DND-41 (cell line): ENCODE data around the gene SLC39A10.

Source experiments
- ATAC-seq: fragments of 200-7000 bp; cut with Tn5 transposase; 3 replicates; pipeline ENCODE4 v1.9.1; 2021; ENCODE audit warnings: low read depth; ENCODE audit not compliant: insufficient read depth
- DNase-seq: peaks from one replicate; pipeline ENCODE4 v3.0.0-alpha.2; 2020
- H2AFZ ChIP-seq: 2 replicates; pipeline ENCODE4 v1.6.0; 2012; ENCODE audit warnings: low read depth, low read length
- H3K27ac ChIP-seq: 2 replicates; pipeline ENCODE4 v1.5.1; 2012; ENCODE audit warnings: low read length, inconsistent platforms
- H3K27me3 ChIP-seq: fragments of 200-600 bp; sonication (generic); 2 replicates; pipeline ENCODE4 v1.6.0; 2012; ENCODE audit warnings: low read length, mild to moderate bottlenecking, inconsistent platforms; ENCODE audit not compliant: insufficient read depth, poor library complexity
- H3K36me3 ChIP-seq: 2 replicates; pipeline ENCODE4 v1.5.1; 2012; ENCODE audit warnings: low read length, inconsistent platforms; ENCODE audit not compliant: insufficient read depth
- H3K4me1 ChIP-seq: 2 replicates; pipeline ENCODE4 v1.5.1; 2012; ENCODE audit warnings: mild to moderate bottlenecking, low read length; ENCODE audit not compliant: insufficient read depth
- H3K4me2 ChIP-seq: 2 replicates; pipeline ENCODE4 v1.6.0; 2012; ENCODE audit warnings: mild to moderate bottlenecking, moderate library complexity, low read length, inconsistent platforms; ENCODE audit not compliant: insufficient read depth
- H3K4me3 ChIP-seq, 2 experiments: fragments of 200-600 bp in 1 of 2; shearing (Covaris generic) in 1 of 2; 2 replicates each; pipeline ENCODE4 v1.5.1; 2012 to 2016; ENCODE audit warnings: inconsistent platforms in 2 of 2, low read length in 2 of 2, mild to moderate bottlenecking in 2 of 2, low read depth in 1 of 2, moderate library complexity in 1 of 2
- H3K79me2 ChIP-seq: 2 replicates; pipeline ENCODE4 v1.6.0; 2012; ENCODE audit warnings: low read length, inconsistent platforms; ENCODE audit not compliant: insufficient read depth
- H3K9ac ChIP-seq: 2 replicates; pipeline ENCODE4 v1.6.0; 2012; ENCODE audit warnings: low read depth, mild to moderate bottlenecking, inconsistent platforms, low read length, moderate library complexity
- H3K9me3 ChIP-seq: 2 replicates; pipeline ENCODE4 v1.5.1; 2012; ENCODE audit warnings: low read length, moderate library complexity, mild to moderate bottlenecking, inconsistent platforms; ENCODE audit not compliant: insufficient read depth, severe bottlenecking
- H4K20me1 ChIP-seq: 2 replicates; pipeline ENCODE4 v1.6.0; 2012; ENCODE audit warnings: low read length; ENCODE audit not compliant: insufficient read depth
- CTCF ChIP-seq: IDR thresholded peaks from 2 replicates; pipeline ENCODE4 v1.5.1; 2012; ENCODE audit warnings: borderline replicate concordance, low read length, moderate library complexity, mild to moderate bottlenecking; ENCODE audit not compliant: poor library complexity, severe bottlenecking; ENCODE audit errors: extremely low read depth
- EZH2 ChIP-seq: IDR thresholded peaks from 3 replicates; pipeline ENCODE4 v1.6.1; 2012; ENCODE audit warnings: borderline replicate concordance, low read depth, mild to moderate bottlenecking, moderate library complexity, low read length, inconsistent platforms; ENCODE audit not compliant: severe bottlenecking

SLC39A10 gene

GRCh38 chr2:195697681-195698220 lies 40.7 kb downstream of the SLC39A10 start:
- Histone ChIP-seq H3K9ac (no peak overlapping the region), H3K4me2 (no peak overlapping the region), H3K9me3 (peaks cover 16% of the 10 kb centered on the region), H2AFZ (no peak overlapping the region), H3K36me3 (peaks cover 25% of the 10 kb centered on the region), H3K4me3 (no peak overlapping the region), H4K20me1 (no peaks in the 10 kb centered on the region), H3K27ac (no peak overlapping the region), H3K27me3 (no peaks in the 10 kb centered on the region), H3K79me2 (peaks cover 84% of the 10 kb centered on the region), H3K4me1 (peaks cover 9% of the 10 kb centered on the region; the same call in 1 of the 2 replicates)
- DNase-seq: no peak
- no peak for ATAC-seq
- TF ChIP-seq CTCF: no peak
- TF ChIP-seq EZH2: no peak

GRCh38 chr2:195700480-195700879 lies 43.5 kb downstream of the SLC39A10 start:
- no peak for DNase-seq
- Histone ChIP-seq H3K9me3 (peaks cover 16% of the 10 kb centered on the region), H3K27me3 (no peaks in the 10 kb centered on the region), H3K4me1 (0 out of 2 replicates have a peak, but pooled peaks cover 2% of the 10 kb centered on the region), H3K4me3 (no peak overlapping the region), H4K20me1 (no peaks in the 10 kb centered on the region), H3K79me2 (peaks cover 65% of the 10 kb centered on the region), H3K4me2 (no peak overlapping the region), H3K27ac (no peak overlapping the region), H3K36me3 (peaks cover 23% of the 10 kb centered on the region), H3K9ac (no peak overlapping the region), H2AFZ (no peak overlapping the region)
- no peak for TF ChIP-seq CTCF
- no peak for TF ChIP-seq EZH2
- ATAC-seq: no peak

- Histone ChIP-seq H2AFZ (no peak overlapping the region), H3K4me1 (no peaks in the 10 kb centered on the region), H3K4me2 (no peak overlapping the region), H3K9ac (no peak overlapping the region), H3K27ac (no peak overlapping the region), H4K20me1 (no peaks in the 10 kb centered on the region), H3K4me3 (no peak overlapping the region), H3K79me2 (peaks cover 28% of the 10 kb centered on the region), H3K27me3 (no peaks in the 10 kb centered on the region), H3K36me3 (peaks cover 40% of the 10 kb centered on the region), H3K9me3 (no peaks in the 10 kb centered on the region)
- TF ChIP-seq CTCF (no peak), EZH2 (no peak)
- no peak for DNase-seq
- no peak for ATAC-seq
These were observed 49.3 kb downstream of the SLC39A10 start for GRCh38 chr2:195706161-195706900.
